IPS-NIHi7 (cell line): ENCODE data around the gene WDHD1.
"Not testable (repeated sequence)": the region's sequence is repeated elsewhere in the genome, so short reads cannot be mapped to it uniquely, and the experiment has no call there.

Experiments used
- DNase-seq: peaks from one replicate; pipeline ENCODE4 v3.0.0; 2012; ENCODE audit warnings: mixed read lengths; ENCODE audit errors: extremely low spot score

Gene WDHD1

DNA sequence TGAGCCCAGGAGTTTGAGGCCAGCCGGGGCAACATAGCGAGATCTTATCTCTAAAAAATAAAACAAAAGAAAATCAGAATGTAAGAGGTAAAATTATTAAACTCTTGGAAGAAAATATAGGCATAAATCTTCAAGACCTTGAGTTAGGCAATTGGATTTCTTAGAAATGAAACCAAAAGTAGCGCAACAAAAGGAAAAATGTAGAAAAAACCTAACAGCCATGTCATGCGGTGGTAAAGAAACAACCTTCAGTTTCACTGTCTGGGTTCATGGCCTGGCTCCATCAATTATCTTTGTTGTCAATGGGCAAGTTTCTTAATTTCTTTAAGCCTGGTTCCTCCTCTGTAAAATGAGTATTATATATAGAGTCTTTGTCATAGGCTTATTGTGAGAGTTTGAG lies 118.7 kb downstream of the WDHD1 start:
- no peak for DNase-seq

DNA sequence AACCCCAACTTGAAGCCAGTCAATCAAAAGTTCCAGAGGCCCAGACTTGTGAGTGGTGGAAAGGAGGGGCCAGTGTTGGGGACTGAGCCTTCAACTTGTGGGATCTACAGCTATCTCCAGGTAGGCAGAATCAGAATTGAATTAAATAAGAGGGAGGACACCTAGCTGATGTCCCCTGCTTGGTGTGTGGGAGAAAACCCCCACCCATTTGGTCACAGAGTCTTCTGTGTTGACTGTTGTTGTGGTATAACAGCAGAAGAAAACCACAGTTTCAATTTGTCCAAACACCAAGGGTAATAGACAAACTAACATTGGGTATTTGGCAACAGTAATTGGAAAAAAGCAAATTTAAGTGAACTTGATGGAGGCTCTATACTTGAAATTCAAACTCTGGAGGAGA lies 120.8 kb downstream of the WDHD1 start:
- no peak for DNase-seq

DNA sequence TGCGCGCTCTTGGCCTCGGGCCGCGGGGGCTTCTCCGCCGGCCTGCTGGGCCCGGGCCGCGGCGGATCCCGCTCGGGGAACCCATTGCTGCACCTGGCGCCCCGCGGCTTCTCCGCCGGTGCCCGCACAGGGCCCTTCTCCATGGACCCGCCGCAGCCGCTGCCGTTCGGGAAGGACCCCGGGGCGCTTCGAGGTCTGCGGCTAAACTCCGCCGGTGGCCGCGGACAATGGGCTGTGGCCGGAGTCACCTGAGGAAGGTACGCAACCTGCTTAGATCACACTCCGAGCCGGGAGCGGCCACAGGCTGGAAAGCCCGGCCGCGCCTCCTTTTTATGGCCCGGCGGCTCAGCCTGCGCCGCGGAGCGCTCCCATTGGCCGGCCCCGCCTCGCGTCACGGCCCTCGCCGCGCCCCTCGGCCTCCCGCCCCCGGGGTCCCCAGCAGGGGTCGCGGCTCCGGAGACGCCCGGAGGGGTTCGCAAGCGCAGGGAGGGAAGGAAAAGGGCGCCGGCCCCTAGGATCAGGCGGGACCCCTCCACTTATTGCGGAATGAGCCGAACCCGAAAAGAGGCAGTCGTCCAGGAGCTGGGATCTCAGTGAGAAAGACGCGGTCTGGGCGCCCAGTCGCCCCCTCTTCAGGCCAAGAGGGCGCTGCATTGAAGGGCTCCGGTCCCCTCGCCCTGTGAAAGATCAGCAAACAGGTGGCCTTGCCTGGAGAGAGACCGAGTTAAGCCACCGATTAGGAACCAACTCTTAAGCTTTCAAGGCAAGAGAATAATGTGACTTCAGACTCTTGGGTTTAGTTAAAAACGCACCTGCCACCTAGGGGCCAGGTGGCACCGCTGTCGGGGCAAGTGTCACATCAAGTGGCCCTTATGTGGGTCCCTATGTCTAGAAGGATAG lies 124.1 kb downstream of the WDHD1 start, which contains the start of gene GCH1:
Gene GCH1 (minus strand): TSS at position 306 of the 900 bp plus-strand sequence. CDS start 163 bp downstream, at position 143.
- DNase-seq: peak; percentile 94

DNA sequence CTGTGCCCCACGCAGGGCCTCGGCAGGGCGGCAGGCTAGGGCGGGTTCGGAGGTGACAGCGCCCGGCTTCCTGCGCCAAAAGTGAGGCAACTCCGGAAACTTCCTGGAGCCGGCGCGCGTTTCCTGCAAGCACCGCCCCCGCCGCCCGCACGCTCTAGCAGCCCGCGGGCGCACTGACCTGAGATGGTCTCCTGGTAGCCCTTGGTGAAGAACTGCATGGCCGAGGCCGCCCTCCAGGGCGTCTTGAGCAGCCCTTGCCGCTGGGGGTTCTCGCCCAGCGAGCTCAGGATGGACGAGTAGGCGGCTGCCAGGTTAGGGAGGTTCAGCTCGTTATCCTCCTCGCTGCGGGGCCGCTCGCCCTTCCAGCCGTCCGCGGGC lies 124.8 kb downstream of the WDHD1 start:
- peak; percentile 50 for DNase-seq

DNA sequence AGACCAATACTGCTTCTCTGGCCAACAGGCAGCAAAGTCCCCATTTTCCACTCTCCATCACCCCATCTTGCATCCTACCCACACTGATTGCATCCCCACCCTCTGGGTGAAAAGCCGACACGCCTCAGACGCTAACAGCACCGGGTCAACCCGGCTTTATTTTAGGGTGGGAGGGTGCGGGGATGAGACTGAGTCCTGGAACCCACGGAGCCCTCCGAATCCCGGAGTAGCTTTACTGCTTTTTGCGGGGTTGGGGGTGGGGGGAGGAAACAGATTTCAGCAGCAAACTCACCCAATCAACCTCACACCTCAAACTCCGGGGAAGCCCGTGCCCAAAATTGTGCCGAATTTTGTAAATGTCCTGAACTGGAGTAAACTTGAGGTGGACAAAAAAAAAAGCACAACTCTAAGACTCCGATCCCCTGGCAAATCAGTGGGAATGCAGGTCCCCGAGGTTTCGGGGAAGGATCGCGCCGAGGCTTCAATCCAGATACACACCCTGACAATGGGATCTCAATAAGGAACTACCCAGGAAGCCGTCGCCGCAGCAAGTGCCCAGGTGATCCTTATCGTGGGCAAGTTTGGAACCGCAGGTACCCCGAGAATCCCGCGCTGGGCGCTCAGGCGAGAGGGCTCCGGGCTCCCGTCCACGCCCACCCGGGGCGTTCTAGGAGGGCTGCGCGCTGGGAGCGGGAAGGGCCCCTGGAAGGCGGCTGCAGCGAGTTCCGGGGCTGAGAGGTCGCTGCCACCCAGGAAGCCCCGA lies 125.3 kb downstream of the WDHD1 start:
- DNase-seq: no peak

DNA sequence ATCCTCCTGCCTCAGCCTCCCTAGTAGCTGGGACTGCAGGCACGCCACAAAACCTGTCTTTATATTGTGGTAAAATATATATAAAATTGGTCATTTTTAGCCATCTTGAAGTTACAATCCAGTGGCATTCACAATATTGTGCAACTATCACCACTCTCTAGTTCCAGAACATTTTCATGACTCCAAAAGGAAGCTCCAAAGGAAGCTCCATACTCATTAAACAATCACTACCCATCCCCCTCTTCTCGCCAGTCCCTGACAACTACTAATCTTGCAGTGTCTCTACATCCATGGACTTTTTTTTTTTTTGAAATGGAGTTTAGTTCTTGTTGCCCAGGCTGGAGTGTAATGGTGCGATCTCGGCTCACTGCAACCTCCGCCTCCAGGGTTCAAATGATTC lies 127.3 kb downstream of the WDHD1 start:
- DNase-seq: no peak

DNA sequence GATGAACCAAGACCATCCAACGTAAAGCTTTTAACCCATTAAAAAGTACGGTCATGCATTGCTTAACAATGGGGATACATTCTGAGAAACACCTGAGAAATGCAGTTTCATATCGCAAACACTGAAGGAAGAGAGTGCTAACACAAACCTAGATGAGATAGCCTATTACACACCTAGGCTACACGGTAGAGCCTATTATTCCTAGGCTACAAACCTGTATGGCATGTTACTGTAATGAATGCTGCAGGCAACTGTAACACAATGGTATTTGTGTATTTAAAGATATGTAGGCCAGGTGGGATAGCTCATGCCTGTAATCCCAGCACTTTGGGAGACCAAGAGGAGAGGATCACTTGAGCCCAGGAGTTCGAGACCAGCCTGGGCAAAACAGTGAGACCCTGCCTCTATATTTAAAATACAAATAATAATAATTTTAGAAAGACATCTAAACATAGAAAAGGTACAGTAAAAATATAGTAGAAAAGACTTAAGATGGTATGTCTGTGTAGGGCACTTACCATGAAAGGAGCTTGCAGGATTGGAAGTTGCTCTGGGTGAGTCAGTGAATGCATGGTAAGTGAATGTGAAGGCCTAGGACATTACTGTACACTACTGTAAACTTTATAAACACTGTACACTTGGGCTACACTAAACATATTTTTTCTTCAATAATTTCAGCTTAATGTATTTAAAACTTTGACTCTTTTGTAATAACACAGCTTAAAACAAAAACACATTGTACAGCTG lies 128.9 kb downstream of the WDHD1 start:
- DNase-seq: not testable (repeated sequence)

DNA sequence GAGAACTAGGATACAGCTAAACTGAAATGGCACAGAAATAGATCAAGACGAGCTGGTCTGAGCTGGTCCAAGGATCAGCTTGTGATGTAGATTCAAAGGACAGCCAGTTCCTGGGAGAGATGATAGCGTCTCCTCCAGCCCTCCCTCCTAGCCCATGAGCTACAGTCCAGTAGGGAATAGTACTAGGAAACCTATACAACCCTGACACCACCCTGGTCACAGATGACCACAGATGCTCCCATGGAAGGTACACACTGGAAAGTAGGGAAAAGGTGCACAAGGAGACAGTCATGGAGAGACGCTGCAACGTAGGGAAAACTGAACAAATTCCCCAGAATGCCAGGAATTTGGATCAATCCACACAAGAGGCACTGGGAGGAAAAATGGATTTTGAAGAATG lies 131.2 kb downstream of the WDHD1 start:
- no peak for DNase-seq

DNA sequence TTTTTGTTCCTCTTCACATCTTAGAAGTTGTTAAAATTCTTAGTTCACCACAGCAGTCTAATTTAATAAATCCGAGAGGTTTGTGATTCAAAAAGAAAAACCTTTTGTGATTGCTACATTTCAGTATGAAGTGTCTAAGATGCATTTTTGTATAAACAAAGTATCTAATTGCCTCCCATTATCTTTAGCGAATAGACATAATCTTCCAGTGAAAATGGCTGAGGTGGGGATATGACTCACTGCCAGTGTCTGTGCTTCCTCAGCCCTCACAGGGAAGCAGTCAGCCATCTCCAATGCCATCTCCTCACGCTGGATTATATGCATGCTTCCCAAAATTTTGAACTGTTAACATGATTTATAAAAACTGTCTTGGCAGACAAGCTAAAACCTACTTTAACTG lies 131.9 kb downstream of the WDHD1 start:
- no peak for DNase-seq

DNA sequence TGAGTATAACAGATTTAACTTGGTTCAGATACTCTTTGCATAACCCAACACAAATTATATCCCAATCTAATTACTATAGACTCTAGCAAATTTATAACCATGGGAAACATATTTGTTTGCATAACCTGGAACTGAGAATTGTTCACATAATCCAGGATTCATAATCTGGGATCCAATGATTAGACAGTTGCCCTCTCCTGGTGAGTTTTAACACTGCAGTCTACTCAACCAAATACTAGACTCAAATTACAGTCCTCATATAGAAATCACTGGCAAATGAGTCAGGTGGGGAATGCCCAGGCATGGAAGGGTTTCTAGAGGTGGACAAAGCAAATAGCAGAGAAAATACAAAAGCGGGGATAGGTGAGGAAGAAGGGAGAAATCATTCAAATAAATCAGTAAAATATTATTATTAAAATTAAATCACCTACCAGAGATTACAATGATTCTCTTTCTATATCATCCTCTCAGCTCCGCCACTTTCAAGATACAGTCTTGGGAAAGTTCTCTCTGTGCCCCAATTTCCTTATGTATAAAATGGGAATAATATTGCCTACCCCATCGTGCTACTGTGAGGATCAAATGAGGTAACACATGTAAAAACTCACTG lies 133.6 kb downstream of the WDHD1 start:
- DNase-seq: peak; percentile 31

DNA sequence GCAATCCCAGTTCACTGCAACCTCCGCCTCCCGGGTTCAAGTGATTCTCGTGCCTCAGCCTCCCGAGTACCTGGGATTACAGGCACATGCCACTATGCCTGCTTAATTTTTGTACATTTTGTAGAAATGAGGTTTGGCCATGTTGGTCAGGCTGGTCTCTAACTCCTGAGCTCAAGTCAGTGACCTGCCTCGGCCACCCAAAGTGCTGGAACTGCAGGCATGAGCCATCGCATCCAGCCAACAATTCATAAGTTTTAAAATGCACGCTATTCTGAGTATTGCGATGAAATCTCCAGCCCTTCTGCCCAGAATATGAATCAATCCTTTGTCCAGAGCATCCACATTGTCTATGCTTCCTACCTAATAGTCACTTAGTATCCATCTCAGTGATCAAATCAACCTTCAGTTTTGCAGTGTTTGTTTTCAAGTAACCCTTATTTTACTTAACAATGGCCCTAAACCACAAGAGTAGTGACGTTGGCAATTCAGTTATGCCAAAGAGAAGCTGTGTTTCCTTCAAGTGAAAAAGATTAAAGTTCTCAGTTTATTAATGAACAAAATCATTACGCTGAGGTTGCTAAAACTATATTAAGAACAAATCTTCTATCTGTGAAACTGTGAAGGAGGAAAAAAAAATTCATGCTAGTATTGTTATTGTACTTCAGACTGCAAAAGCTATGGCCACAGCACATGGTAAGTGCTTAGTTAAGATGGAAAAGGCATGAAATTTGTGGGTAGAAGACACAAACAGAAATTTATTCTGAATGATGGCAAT lies 135.2 kb downstream of the WDHD1 start:
- no peak for DNase-seq

DNA sequence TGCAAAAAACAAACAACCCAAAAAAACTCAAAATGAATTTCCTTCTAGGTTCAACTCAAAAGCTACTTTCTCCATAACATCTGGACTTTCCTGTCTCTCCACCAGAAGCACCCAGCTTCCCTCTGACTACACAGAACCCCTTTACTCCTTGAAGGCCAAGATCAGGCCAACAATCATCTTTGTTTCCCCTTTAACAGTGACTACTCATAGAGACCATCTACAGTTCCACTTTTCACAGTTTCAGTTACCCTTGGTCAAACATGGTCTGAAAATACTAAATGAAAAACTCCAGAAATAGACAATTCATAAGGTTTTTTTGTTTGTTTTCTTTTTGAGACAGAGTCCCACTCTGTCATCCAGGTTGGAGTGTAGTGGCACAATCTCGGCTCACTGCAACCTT lies 136.1 kb downstream of the WDHD1 start:
- no peak for DNase-seq

DNA sequence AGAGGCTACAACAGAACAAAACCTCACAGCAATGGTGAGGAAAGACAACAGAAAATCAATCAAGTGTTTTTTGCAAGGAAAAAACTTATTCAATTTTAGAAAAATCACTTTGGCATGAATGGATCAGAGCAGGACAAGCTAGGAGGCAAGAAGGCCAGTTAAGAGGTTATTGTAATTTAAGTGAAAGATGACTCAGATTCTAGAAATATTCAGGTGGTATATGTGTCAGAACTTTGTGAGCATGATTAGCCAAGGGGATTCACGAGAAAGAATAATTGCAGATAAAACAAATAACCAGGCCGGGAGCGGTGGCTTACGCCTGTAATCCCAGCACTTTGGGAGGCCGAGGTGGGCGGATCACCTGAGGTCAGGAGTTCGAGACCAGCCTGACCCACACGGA lies 137.0 kb downstream of the WDHD1 start:
- no peak for DNase-seq
